ENCODE data around the gene ULK2.

ULK2 gene

DNA sequence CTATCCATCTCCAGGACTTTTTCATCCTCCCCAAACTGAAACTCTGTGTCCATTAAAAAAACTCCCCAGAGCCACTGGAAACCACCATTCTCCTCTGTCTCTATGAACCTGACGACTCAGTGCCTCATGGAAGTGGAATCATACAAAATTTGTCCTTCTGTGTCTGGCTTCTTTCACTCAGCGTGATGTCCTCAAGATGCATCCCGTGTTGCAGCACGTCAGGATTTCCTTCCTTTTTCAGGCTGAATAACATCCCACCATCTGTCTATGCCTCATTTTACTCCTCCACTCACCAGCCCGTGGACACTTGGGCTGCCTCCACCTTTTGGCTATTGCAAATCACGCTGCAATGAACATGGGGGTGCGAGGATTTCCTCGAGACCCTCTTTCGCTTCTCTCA is 107.0 kb downstream of the ULK2 start:
- DNase-seq (ENCODE audit: low read depth), result no peak
- no peak overlapping the region for H3K4me3 ChIP-seq (ENCODE audit: low read depth, low read length)
- TF ChIP-seq MYC (IDR thresholded peaks at IDR 0.05; ENCODE audit: low read depth, low read length) (no peak), CTCF (IDR thresholded peaks at IDR 0.05; ENCODE audit: low read depth, low read length) (no peak), POLR2A (IDR thresholded peaks at IDR 0.05; ENCODE audit: extremely low read depth, insufficient read length) (no peak), MAX (IDR thresholded peaks at IDR 0.05; ENCODE audit: low read depth, low read length) (no peak)

DNA sequence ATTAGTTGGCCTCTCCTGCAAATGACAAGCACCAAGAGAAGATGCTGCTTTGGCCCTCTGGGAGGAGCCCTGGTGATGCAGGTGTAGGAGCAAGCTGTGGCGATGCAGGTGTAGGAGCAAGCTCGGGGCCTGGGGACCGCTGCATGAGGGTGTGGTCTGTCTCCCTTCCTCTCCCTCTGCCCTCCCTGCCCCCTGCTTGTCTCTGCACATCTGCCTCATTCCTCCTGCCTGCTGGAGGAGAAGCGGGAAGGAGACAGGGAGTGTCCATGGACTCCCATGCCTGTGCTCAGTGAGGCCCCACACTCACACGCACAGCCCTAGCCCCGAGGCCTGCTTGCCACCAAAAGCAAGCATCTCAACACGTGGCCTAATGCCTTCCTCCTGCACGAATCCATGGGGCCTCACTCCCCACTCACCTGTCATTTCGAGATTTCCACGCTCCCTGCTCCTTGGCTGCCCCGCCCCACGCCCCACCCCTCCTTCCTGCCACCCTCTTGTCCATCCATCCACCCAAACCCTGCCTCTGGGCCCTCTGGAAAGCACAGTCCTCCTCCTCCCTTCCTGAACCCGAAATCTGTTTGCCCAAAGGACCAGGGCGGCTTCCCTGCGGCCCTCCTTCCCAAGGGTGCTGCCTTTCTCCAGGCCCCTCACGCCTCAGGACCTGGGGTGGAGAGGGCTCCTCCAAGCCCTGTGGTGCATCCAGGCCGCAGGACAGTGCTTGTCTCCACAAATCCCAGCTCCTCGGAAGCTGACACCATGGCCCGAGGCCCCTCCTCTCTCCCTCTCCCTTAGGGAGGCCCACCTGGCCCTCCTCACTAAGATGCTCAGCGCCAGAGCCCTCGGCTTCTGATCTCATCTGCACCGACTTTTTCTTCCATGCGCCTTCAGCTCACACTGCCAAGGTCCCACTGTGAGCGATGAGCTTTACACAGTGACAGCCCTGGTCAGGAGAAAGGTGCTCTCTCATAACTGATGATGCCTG is 107.9 kb downstream of the ULK2 start:
- TF ChIP-seq POLR2A (IDR thresholded peaks at IDR 0.05; ENCODE audit: extremely low read depth, insufficient read length) (no peak), MAX (IDR thresholded peaks at IDR 0.05; ENCODE audit: low read depth, low read length) (no peak), CTCF (IDR thresholded peaks at IDR 0.05; ENCODE audit: low read depth, low read length) (no peak), MYC (IDR thresholded peaks at IDR 0.05; ENCODE audit: low read depth, low read length) (no peak)
- DNase-seq (ENCODE audit: low read depth), result no peak
- H3K4me3 ChIP-seq (ENCODE audit: low read depth, low read length), result no peak overlapping the region

- TF ChIP-seq MYC (IDR thresholded peaks at IDR 0.05; ENCODE audit: low read depth, low read length) (no peak), MAX (IDR thresholded peaks at IDR 0.05; ENCODE audit: low read depth, low read length) (no peak), CTCF (IDR thresholded peaks at IDR 0.05; ENCODE audit: low read depth, low read length) (no peak), POLR2A (IDR thresholded peaks at IDR 0.05; ENCODE audit: extremely low read depth, insufficient read length) (no peak)
- H3K4me3 ChIP-seq (ENCODE audit: low read depth, low read length), result no peak overlapping the region
- no peak for DNase-seq (ENCODE audit: low read depth)
Observed at GRCh38 chr17:19757536-19758180, 110.1 kb downstream of the ULK2 start.

DNA sequence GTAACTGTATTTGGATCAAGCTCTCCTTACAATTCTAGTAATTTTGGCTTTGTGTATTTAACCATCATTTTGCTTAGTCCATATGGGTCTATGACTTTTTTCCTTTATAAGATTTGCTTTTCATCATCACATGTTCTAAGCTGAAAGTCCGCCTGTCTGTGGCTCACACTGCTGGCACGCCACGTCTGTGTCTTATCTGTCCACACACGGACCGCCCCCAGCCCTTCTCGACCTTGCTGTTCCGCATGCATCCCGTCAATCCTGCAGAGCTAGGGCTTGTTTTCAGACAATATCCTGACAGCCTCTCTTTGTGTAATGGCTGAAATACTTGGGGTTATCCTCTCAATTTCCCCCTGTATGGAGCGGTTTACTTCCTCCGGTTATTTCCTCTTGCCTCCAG is 111.2 kb downstream of the ULK2 start:
- no peak overlapping the region for H3K4me3 ChIP-seq (ENCODE audit: low read depth, low read length)
- TF ChIP-seq MYC (IDR thresholded peaks at IDR 0.05; ENCODE audit: low read depth, low read length) (no peak), MAX (IDR thresholded peaks at IDR 0.05; ENCODE audit: low read depth, low read length) (no peak), POLR2A (IDR thresholded peaks at IDR 0.05; ENCODE audit: extremely low read depth, insufficient read length) (no peak), CTCF (IDR thresholded peaks at IDR 0.05; ENCODE audit: low read depth, low read length) (no peak)
- DNase-seq (ENCODE audit: low read depth), result no peak

DNA sequence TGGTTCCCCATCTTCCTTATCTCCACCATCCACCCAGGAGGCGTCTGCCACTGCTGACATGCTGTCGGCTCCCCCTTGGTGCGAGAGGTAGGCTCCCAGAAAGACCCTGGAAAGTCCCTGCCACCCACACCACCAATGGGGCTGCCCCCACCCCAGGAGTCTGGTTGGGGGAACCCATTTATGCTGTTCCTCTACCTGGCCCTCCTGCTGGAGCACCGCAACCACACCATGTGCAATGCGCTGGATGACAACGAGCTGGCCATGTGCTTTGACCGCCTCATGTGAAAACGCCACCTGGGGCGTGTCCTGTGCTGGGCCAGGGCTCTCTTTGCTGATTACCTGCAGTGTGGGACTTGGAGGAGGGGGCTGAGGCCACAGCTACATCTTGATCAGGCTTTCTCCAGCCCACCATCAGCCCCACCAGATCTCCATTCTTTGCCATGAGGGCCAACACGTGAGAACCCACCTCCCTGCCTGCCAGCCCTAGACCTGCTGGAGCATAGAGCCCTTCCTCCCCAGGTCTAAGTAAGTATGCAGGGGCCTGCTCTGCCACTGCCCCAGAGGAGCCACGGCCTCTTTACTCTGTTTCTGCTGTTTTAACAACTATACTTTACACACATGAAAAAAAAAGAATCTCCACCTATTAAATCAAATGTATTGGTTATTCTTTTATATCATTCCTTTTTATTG is 111.8 kb downstream of the ULK2 start:
- DNase-seq (ENCODE audit: low read depth), result no peak
- no peak overlapping the region for H3K4me3 ChIP-seq (ENCODE audit: low read depth, low read length)
- TF ChIP-seq POLR2A (IDR thresholded peaks at IDR 0.05; ENCODE audit: extremely low read depth, insufficient read length), result no peak
- TF ChIP-seq MAX (IDR thresholded peaks at IDR 0.05; ENCODE audit: low read depth, low read length), result no peak
- no peak for TF ChIP-seq CTCF (IDR thresholded peaks at IDR 0.05; ENCODE audit: low read depth, low read length)
- TF ChIP-seq MYC (IDR thresholded peaks at IDR 0.05; ENCODE audit: low read depth, low read length), result no peak

Data from NB4 (cell line).